Adrenal gland (tissue), 12 donors: ENCODE data around the gene CGB1. TPM values are rescaled to one million over a fixed set of nuclear protein-coding genes. Genes with fewer than 3 reads are reported as not detected.

Experiments used
- DNase-seq, 7 donors: peaks; one replicate each; pipeline ENCODE4 v3.0.0-alpha.2; 2019 to 2020
- H3K27ac ChIP-seq, 5 donors: fragments of 200-600 bp; sonication (generic) in 4 of 5; 1 replicate in 3 of 5; 2 replicates in 2 of 5; pipeline versions ENCODE4 v1.5.1 to v1.8.0; 2016 to 2020; ENCODE audit warnings: mild to moderate bottlenecking in 1 of 5
- H3K27me3 ChIP-seq: fragments of 200-600 bp; 2 replicates; pipeline ENCODE4 v1.8.0; 2021
- H3K36me3 ChIP-seq, 2 donors: fragments of 200-600 bp; replicated peaks in 1 of 2; 1 replicate in 1 of 2; 2 replicates in 1 of 2; pipeline versions ENCODE4 v1.5.1 to v1.8.0; 2018 to 2022
- H3K4me1 ChIP-seq, 2 donors: fragments of 200-600 bp; replicated peaks in 1 of 2; 1 replicate in 1 of 2; 2 replicates in 1 of 2; pipeline versions ENCODE4 v1.5.1 to v1.8.0; 2018 to 2021
- H3K4me3 ChIP-seq, 4 donors: fragments of 200-600 bp; sonication (generic) in 3 of 4; one replicate each; pipeline ENCODE4 v1.5.1; 2016 to 2018
- H3K9me3 ChIP-seq, 3 donors: fragments of 200-600 bp; sonication (generic) in 1 of 3; replicated peaks in 1 of 3; 1 replicate in 2 of 3; 2 replicates in 1 of 3; pipeline versions ENCODE4 v1.5.1 to v1.8.0; 2016 to 2021
- POLR2A ChIP-seq, 2 donors: fragments of 450-650 bp; IDR thresholded peaks; one replicate each; pipeline ENCODE4 v1.6.1; 2017; ENCODE audit warnings: antibody characterized with exemption in 2 of 2, mild to moderate bottlenecking in 2 of 2, moderate library complexity in 1 of 2
- WGBS, 4 donors: extraction: QIAGEN DNeasy Blood & Tissue Kit in 2 of 4; methylation state at CpG; one replicate each; pipeline versions ENCODE4 v1.1.5 to v1.1.7; 2013 to 2017; 5-methylcytosine and 5-hydroxymethylcytosine counted together
- intact Hi-C, 2 donors: fragments of 100-400 bp; cut with DNase I; formaldehyde crosslinking; loops; one replicate each; pipeline versions ENCODE4 v1.14.1 to v1.15.0; 2022 to 2023
- polyA plus RNA-seq, 3 donors: library from polyadenylated mRNA; stranded (reverse); fragments of 200-250 nt in 2 of 3; fragments of 350-450 nt in 1 of 3; fragmentation: Illumina TruSeq in 1 of 3; extraction: RNeasy Lipid Tissue Mini Kit (QIAGEN cat#74804) in 1 of 3; gene quantifications; one replicate each; pipeline ENCODE4 v1.2.3, GENCODE V29; 2013 to 2014
- total RNA-seq, 9 donors: library from RNA; depleted of rRNA in 4 of 9; stranded (reverse); fragments of >200 nt in 4 of 9; fragments of 120-200 nt in 1 of 9; fragmentation: NEBNext Ultra II Directional in 1 of 9; extraction: Animal tissue kit (Norgen Biotek cat#: 25700) in 1 of 9; gene quantifications; one replicate each; pipeline versions ENCODE4 v1.1.0 to v1.2.4, GENCODE V29; 2013 to 2023
- TF ChIP-seq, protein P1 (sequence below), 6 experiments: fragments of 450-650 bp in 4 of 6; fragments of 200-600 bp in 2 of 6; sonication (generic) in 1 of 6; IDR thresholded peaks; 1 replicate in 5 of 6; 2 replicates in 1 of 6; pipeline versions ENCODE4 v1.5.1 to v1.8.0; 2016 to 2021; ENCODE audit warnings: antibody characterized with exemption in 6 of 6, mild to moderate bottlenecking in 2 of 6, moderate library complexity in 1 of 6
- donor health status: healthy with polysubstance abuse.
- donor health status: Bipolar disorder and iron deficiency.
- donor health status: DM: yes; HTN: yes; CAD: no.
- donor health status: DM: no; HTN: no; CAD: no.
- donor health status: DM: no; HTN: no; CAD: no.
- donor health status: DM: yes; HTN: yes; CAD: no.

CGB1 gene
- total and polyA plus RNA-seq, 12 donors = 0.53 TPM; not detected in 11

DNA sequence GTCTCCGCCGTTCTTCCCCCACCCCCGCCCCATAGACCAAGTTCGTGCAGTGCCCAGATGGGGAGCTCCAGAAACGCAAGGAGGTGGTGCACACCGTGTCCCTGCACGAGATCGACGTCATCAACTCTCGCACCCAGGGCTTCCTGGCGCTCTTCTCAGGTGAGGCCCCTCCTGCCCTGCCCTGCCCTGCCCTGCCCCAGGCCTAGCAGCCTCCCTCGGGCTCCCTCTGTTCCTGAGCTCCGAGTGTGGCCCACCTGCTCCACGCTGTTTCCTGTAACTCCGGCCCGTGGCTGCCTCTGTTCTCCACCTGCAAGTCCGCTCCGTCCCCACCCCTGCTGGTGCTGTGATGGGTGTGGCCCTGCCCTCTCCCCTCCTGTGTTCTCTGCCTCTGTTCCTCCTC, 26.2 kb downstream of the CGB1 start:
- no peaks in the 10 kb centered on the region for H3K4me1 ChIP-seq
- intact Hi-C loops = no loop called here
- DNase-seq = no peak

DNA sequence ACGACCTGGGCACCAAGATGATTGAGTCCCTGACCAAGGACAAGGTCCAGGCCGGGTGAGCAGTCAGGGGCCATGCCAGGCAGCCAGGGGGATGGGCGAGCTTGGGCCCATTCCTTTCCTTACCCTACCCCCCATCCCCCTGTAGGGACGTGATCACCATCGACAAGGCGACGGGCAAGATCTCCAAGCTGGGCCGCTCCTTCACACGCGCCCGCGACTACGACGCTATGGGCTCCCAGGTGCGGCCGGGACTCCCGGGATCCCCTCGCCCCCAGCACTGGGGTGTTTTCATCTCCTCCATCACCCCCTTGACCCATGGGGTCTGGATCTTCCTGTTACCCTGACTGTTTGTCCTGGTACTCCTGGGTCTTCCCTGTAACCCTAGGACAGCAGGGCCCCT, 26.9 kb downstream of the CGB1 start:
- no peak for DNase-seq
- Histone ChIP-seq H3K4me1 (no peaks in the 10 kb centered on the region), H3K4me3 (no peak overlapping the region), H3K27ac (no peak overlapping the region), H3K36me3 (peaks cover 0 to 58% of the 10 kb centered on the region in 2 donors), H3K27me3 (no peaks in the 10 kb centered on the region), H3K9me3 (no peaks in the 10 kb centered on the region)
- intact Hi-C loops = no loop called here
- no peak for TF ChIP-seq POLR2A (IDR thresholded peaks at IDR 0.05)
- TF ChIP-seq, protein P1, sequence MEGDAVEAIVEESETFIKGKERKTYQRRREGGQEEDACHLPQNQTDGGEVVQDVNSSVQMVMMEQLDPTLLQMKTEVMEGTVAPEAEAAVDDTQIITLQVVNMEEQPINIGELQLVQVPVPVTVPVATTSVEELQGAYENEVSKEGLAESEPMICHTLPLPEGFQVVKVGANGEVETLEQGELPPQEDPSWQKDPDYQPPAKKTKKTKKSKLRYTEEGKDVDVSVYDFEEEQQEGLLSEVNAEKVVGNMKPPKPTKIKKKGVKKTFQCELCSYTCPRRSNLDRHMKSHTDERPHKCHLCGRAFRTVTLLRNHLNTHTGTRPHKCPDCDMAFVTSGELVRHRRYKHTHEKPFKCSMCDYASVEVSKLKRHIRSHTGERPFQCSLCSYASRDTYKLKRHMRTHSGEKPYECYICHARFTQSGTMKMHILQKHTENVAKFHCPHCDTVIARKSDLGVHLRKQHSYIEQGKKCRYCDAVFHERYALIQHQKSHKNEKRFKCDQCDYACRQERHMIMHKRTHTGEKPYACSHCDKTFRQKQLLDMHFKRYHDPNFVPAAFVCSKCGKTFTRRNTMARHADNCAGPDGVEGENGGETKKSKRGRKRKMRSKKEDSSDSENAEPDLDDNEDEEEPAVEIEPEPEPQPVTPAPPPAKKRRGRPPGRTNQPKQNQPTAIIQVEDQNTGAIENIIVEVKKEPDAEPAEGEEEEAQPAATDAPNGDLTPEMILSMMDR (IDR thresholded peaks at IDR 0.05) = no peak
- WGBS, 4 donors = 94 to 100% (median 94%) methylated on average over 7 to 18 of the region's 18 CpGs

More for the DNA sequence above, 26.2 kb downstream of the CGB1 start:
- H3K27ac ChIP-seq = no peak overlapping the region
- no peaks in the 10 kb centered on the region for H3K9me3 ChIP-seq
- H3K36me3 ChIP-seq = peaks cover 0 to 52% of the 10 kb centered on the region in 2 donors
- TF ChIP-seq, protein P1 (IDR thresholded peaks at IDR 0.05) = no peak
- TF ChIP-seq POLR2A (IDR thresholded peaks at IDR 0.05) = no peak
- WGBS, 4 donors = 84 to 91% (median 90%) methylated on average over 12 to 18 of the region's 18 CpGs
- H3K27me3 ChIP-seq = no peaks in the 10 kb centered on the region
- H3K4me3 ChIP-seq = no peak overlapping the region

DNA sequence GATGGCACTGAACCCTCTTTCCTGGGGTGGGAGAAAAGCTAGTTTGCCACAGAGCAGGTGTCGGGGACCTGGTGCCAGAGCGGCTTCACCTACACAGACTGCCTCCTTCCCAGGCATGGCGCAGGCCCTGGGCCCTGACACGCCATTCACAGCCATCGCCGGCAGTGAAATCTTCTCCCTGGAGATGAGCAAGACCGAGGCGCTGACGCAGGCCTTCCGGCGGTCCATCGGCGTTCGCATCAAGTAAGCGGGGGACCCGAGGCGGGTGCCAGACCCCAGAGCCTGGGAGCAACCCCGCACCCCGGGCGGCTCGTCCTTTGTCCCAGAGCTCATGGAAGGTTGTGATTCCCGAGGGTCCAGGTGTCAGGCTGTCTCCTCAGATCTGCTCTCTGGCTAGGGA, 29.8 kb downstream of the CGB1 start:
- TF ChIP-seq, protein P1 (IDR thresholded peaks at IDR 0.05) = no peak
- TF ChIP-seq POLR2A (IDR thresholded peaks at IDR 0.05) = no peak
- DNase-seq = no peak
- no peaks in the 10 kb centered on the region for H3K4me1 ChIP-seq
- no peaks in the 10 kb centered on the region for H3K27me3 ChIP-seq
- no peak overlapping the region for H3K27ac ChIP-seq
- no peaks in the 10 kb centered on the region for H3K9me3 ChIP-seq
- peaks cover 0 to 72% of the 10 kb centered on the region in 2 donors for H3K36me3 ChIP-seq
- intact Hi-C loops = no loop called here
- no peak overlapping the region for H3K4me3 ChIP-seq
- 93 to 98% (median 97%) methylated on average over 8 to 22 of the region's 22 CpGs for WGBS, 4 donors

DNA sequence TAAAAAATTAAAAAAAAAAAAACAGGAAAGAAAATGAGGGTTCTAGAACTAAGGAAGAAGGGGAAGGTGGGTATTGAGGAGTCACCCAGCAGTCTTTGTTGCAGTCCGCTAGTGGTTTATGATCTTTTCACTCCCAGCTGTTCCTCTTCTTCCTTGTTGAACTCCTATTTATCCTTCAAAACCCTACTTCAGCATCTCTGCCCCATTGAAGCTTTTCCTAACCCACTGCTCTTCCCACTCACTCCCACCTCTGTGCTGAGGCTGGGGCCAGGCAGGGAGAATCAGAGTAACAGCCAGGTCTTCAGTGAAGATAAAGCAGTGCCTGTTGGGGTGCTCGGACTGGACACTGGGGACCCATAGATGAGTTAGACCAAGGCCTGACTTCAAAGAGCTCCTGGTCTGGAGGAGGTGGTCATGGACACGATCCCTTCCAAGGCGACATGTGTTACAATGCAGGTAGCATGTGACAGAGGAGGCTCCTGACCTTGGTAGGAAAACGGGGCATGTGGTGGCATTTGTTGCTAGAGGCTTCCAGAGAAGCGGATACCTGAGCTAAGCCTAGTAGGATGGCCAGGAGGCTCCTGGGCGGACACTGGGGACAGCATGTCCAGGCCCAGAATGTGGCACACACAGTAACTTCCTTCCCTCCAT, 31.6 kb downstream of the CGB1 start:
- Histone ChIP-seq H3K36me3 (peaks cover 0 to 60% of the 10 kb centered on the region in 2 donors), H3K27me3 (no peaks in the 10 kb centered on the region), H3K9me3 (no peaks in the 10 kb centered on the region), H3K4me1 (no peaks in the 10 kb centered on the region), H3K27ac (no peak overlapping the region), H3K4me3 (no peak overlapping the region)
- intact Hi-C loops = no loop called here
- 88 to 95% (median 89%) methylated on average over 5 to 7 of the region's 7 CpGs for WGBS, 4 donors
- DNase-seq = no peak
- TF ChIP-seq, protein P1 (IDR thresholded peaks at IDR 0.05) = no peak
- no peak for TF ChIP-seq POLR2A (IDR thresholded peaks at IDR 0.05)
